Adrenal gland (tissue), 12 donors: ENCODE data around the gene SYT6. TPM values are rescaled to one million over a fixed set of nuclear protein-coding genes. Genes with fewer than 3 reads are reported as not detected.

Experiments used
- DNase-seq, 7 donors: peaks; one replicate each; pipeline ENCODE4 v3.0.0-alpha.2; 2019 to 2020
- H3K27ac ChIP-seq, 5 donors: fragments of 200-600 bp; sonication (generic) in 4 of 5; 1 replicate in 3 of 5; 2 replicates in 2 of 5; pipeline versions ENCODE4 v1.5.1 to v1.8.0; 2016 to 2020; ENCODE audit warnings: mild to moderate bottlenecking in 1 of 5
- H3K27me3 ChIP-seq: fragments of 200-600 bp; 2 replicates; pipeline ENCODE4 v1.8.0; 2021
- H3K36me3 ChIP-seq, 2 donors: fragments of 200-600 bp; replicated peaks in 1 of 2; 1 replicate in 1 of 2; 2 replicates in 1 of 2; pipeline versions ENCODE4 v1.5.1 to v1.8.0; 2018 to 2022
- H3K4me1 ChIP-seq, 2 donors: fragments of 200-600 bp; replicated peaks in 1 of 2; 1 replicate in 1 of 2; 2 replicates in 1 of 2; pipeline versions ENCODE4 v1.5.1 to v1.8.0; 2018 to 2021
- H3K4me3 ChIP-seq, 4 donors: fragments of 200-600 bp; sonication (generic) in 3 of 4; one replicate each; pipeline ENCODE4 v1.5.1; 2016 to 2018
- H3K9me3 ChIP-seq, 3 donors: fragments of 200-600 bp; sonication (generic) in 1 of 3; replicated peaks in 1 of 3; 1 replicate in 2 of 3; 2 replicates in 1 of 3; pipeline versions ENCODE4 v1.5.1 to v1.8.0; 2016 to 2021
- POLR2A ChIP-seq, 2 donors: fragments of 450-650 bp; IDR thresholded peaks; one replicate each; pipeline ENCODE4 v1.6.1; 2017; ENCODE audit warnings: antibody characterized with exemption in 2 of 2, mild to moderate bottlenecking in 2 of 2, moderate library complexity in 1 of 2
- WGBS, 4 donors: extraction: QIAGEN DNeasy Blood & Tissue Kit in 2 of 4; methylation state at CpG; one replicate each; pipeline versions ENCODE4 v1.1.5 to v1.1.7; 2013 to 2017; 5-methylcytosine and 5-hydroxymethylcytosine counted together
- intact Hi-C, 2 donors: fragments of 100-400 bp; cut with DNase I; formaldehyde crosslinking; loops; one replicate each; pipeline versions ENCODE4 v1.14.1 to v1.15.0; 2022 to 2023
- polyA plus RNA-seq, 3 donors: library from polyadenylated mRNA; stranded (reverse); fragments of 200-250 nt in 2 of 3; fragments of 350-450 nt in 1 of 3; fragmentation: Illumina TruSeq in 1 of 3; extraction: RNeasy Lipid Tissue Mini Kit (QIAGEN cat#74804) in 1 of 3; gene quantifications; one replicate each; pipeline ENCODE4 v1.2.3, GENCODE V29; 2013 to 2014
- total RNA-seq, 9 donors: library from RNA; depleted of rRNA in 4 of 9; stranded (reverse); fragments of >200 nt in 4 of 9; fragments of 120-200 nt in 1 of 9; fragmentation: NEBNext Ultra II Directional in 1 of 9; extraction: Animal tissue kit (Norgen Biotek cat#: 25700) in 1 of 9; gene quantifications; one replicate each; pipeline versions ENCODE4 v1.1.0 to v1.2.4, GENCODE V29; 2013 to 2023
- TF ChIP-seq, protein P1 (sequence below), 6 experiments: fragments of 450-650 bp in 4 of 6; fragments of 200-600 bp in 2 of 6; sonication (generic) in 1 of 6; IDR thresholded peaks; 1 replicate in 5 of 6; 2 replicates in 1 of 6; pipeline versions ENCODE4 v1.5.1 to v1.8.0; 2016 to 2021; ENCODE audit warnings: antibody characterized with exemption in 6 of 6, mild to moderate bottlenecking in 2 of 6, moderate library complexity in 1 of 6
- donor health status: healthy with polysubstance abuse.
- donor health status: Bipolar disorder and iron deficiency.
- donor health status: DM: yes; HTN: yes; CAD: no.
- donor health status: DM: no; HTN: no; CAD: no.
- donor health status: DM: no; HTN: no; CAD: no.
- donor health status: DM: yes; HTN: yes; CAD: no.

Gene SYT6
- total and polyA plus RNA-seq, 12 donors, result 0.06 to 1.1 (median 0.42) TPM; not detected in 3

- Histone ChIP-seq H3K9me3 (no peaks in the 10 kb centered on the region), H3K4me3 (no peak overlapping the region), H3K4me1 (no peaks in the 10 kb centered on the region), H3K27ac (no peak overlapping the region), H3K27me3 (no peaks in the 10 kb centered on the region), H3K36me3 (no peaks in the 10 kb centered on the region)
- intact Hi-C loops, result no loop called here
- DNase-seq, result peak; percentile 17 to 56 (median 29)
- TF ChIP-seq POLR2A (IDR thresholded peaks at IDR 0.05), result no peak
- TF ChIP-seq, protein P1, sequence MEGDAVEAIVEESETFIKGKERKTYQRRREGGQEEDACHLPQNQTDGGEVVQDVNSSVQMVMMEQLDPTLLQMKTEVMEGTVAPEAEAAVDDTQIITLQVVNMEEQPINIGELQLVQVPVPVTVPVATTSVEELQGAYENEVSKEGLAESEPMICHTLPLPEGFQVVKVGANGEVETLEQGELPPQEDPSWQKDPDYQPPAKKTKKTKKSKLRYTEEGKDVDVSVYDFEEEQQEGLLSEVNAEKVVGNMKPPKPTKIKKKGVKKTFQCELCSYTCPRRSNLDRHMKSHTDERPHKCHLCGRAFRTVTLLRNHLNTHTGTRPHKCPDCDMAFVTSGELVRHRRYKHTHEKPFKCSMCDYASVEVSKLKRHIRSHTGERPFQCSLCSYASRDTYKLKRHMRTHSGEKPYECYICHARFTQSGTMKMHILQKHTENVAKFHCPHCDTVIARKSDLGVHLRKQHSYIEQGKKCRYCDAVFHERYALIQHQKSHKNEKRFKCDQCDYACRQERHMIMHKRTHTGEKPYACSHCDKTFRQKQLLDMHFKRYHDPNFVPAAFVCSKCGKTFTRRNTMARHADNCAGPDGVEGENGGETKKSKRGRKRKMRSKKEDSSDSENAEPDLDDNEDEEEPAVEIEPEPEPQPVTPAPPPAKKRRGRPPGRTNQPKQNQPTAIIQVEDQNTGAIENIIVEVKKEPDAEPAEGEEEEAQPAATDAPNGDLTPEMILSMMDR (IDR thresholded peaks at IDR 0.05), result no peak
- 49 to 63% (median 62%) methylated on average over 14 to 17 of the region's 17 CpGs for WGBS, 4 donors
Observed at GRCh38 chr1:114081437-114082303, 72.0 kb downstream of the SYT6 start.

DNA sequence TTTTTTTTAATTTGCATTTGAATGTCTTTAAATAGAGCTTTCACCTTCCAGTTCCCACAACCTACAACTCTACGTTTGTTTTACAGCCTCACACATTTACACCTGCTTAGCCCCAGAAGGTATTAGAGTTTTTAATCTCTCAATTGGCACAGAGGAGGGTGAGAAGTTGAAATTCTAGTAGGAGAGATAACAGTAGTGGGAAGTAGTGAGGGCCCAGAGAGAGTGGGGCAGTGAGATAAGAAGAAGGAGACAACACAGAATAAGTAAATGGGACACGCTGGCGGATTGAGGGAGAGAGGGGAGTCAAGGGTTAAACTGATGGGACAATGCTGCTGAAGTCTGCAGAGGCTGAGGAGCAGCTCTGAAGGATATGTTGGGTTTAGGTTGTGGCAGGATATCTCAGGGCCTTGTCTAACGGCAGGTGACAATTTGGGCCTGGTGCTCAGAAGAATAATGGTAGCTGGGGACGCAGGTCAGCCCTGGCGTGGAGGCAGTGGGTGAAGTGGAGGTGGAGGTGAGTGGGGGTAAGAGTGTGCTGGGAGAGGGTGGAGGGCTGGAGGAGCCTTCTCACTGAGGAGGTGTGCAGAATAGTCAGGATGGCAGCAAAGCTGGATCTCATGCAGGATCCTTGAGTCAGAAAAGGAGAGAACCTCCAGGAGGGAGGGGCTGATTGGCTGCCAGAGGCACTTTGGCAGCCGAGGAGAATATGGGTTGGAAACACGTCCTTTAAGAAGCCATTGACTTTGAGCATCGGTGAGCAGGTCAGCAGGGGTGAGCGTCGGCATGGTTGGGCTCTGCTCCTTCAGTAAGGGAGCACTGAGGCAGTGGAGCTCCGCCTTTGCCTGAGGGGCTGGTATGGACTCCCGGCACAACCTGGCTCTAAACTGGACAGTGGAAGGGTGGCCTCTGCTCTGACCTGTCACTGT, 72.9 kb downstream of the SYT6 start:
- Histone ChIP-seq H3K27ac (no peak overlapping the region), H3K4me3 (no peak overlapping the region), H3K9me3 (no peaks in the 10 kb centered on the region), H3K36me3 (no peaks in the 10 kb centered on the region), H3K27me3 (no peaks in the 10 kb centered on the region), H3K4me1 (no peaks in the 10 kb centered on the region)
- no peak for TF ChIP-seq POLR2A (IDR thresholded peaks at IDR 0.05)
- TF ChIP-seq, protein P1 (IDR thresholded peaks at IDR 0.05), result no peak
- intact Hi-C loops, result no loop called here
- 78 to 84% (median 83%) methylated on average over 9 to 13 of the region's 13 CpGs for WGBS, 4 donors
- no peak for DNase-seq

GRCh38 chr1:114079596-114080190, 74.0 kb downstream of the SYT6 start:
- DNase-seq, result no peak
- Histone ChIP-seq H3K4me3 (no peak overlapping the region), H3K9me3 (no peaks in the 10 kb centered on the region), H3K4me1 (no peaks in the 10 kb centered on the region), H3K36me3 (no peaks in the 10 kb centered on the region), H3K27ac (no peak overlapping the region), H3K27me3 (no peaks in the 10 kb centered on the region)
- TF ChIP-seq POLR2A (IDR thresholded peaks at IDR 0.05), result no peak
- TF ChIP-seq, protein P1 (IDR thresholded peaks at IDR 0.05), result no peak
- intact Hi-C loops, result no loop called here
- WGBS, 4 donors, result 82 to 90% (median 87%) methylated on average over 5 of the region's 5 CpGs

- TF ChIP-seq, protein P1 (IDR thresholded peaks at IDR 0.05), result no peak
- TF ChIP-seq POLR2A (IDR thresholded peaks at IDR 0.05), result no peak
Observed at GRCh38 chr1:114078116-114078515, 75.6 kb downstream of the SYT6 start.

More at GRCh38 chr1:114078116-114078515, 75.6 kb downstream of the SYT6 start:
- H3K4me1 ChIP-seq, result no peaks in the 10 kb centered on the region
- no peaks in the 10 kb centered on the region for H3K36me3 ChIP-seq
- H3K9me3 ChIP-seq, result no peaks in the 10 kb centered on the region
- intact Hi-C loops, result no loop called here
- 56 to 63% (median 58%) methylated on average over 4 of the region's 4 CpGs for WGBS, 4 donors
- no peak for DNase-seq
- no peaks in the 10 kb centered on the region for H3K27me3 ChIP-seq
- H3K4me3 ChIP-seq, result no peak overlapping the region
- H3K27ac ChIP-seq, result no peak overlapping the region
